GM18858 (cell line): ENCODE data around the gene PREX1.

Source experiments
- ATAC-seq: cut with Tn5 transposase; IDR thresholded peaks from one replicate; pipeline ENCODE4 v1.9.1; 2021; ENCODE audit not compliant: unreplicated experiment

PREX1 gene

GRCh38 chr20:48596334-48596898, 231.4 kb downstream of the PREX1 start:
- ATAC-seq: no peak

GRCh38 chr20:48595495-48596333, 232.1 kb downstream of the PREX1 start:
- no peak for ATAC-seq

- no peak for ATAC-seq
Measured at GRCh38 chr20:48594533-48594932, 233.3 kb downstream of the PREX1 start.

- ATAC-seq: no peak
Measured at GRCh38 chr20:48592107-48592940, 235.5 kb downstream of the PREX1 start.

GRCh38 chr20:48586730-48587129, 241.1 kb downstream of the PREX1 start:
- no peak for ATAC-seq

- ATAC-seq: no peak
Measured at GRCh38 chr20:48585061-48585870, 242.5 kb downstream of the PREX1 start.

GRCh38 chr20:48584391-48585060, 243.3 kb downstream of the PREX1 start:
- ATAC-seq: no peak

- ATAC-seq: no peak
Measured at GRCh38 chr20:48583801-48584200, 244.0 kb downstream of the PREX1 start.

- no peak for ATAC-seq
Measured at GRCh38 chr20:48583171-48583570, 244.6 kb downstream of the PREX1 start.

GRCh38 chr20:48582673-48582985, 245.2 kb downstream of the PREX1 start:
- no peak for ATAC-seq

GRCh38 chr20:48581167-48581566, 246.6 kb downstream of the PREX1 start:
- ATAC-seq: no peak

- ATAC-seq: no peak
Measured at GRCh38 chr20:48578397-48579098, 249.3 kb downstream of the PREX1 start.

- ATAC-seq: no peak
Measured at GRCh38 chr20:48577557-48577956, 250.2 kb downstream of the PREX1 start.

- no peak for ATAC-seq
Measured at GRCh38 chr20:48574383-48574782, 253.4 kb downstream of the PREX1 start.
